DMS153 treated with DMSO at 0.1 percent for 48 hours (cell line): Measurements from ENCODE around the gene PCNX3.
"Not testable (repeated sequence)": the region's sequence is repeated elsewhere in the genome, so short reads cannot be mapped to it uniquely, and the experiment has no call there.

ENCODE experiments used
- DNase-seq: peaks from one replicate; lab custom pipeline; 2025; ENCODE audit not compliant: unreplicated experiment; lab: John Stamatoyannopoulos, UW

The PCNX3 gene

DNA sequence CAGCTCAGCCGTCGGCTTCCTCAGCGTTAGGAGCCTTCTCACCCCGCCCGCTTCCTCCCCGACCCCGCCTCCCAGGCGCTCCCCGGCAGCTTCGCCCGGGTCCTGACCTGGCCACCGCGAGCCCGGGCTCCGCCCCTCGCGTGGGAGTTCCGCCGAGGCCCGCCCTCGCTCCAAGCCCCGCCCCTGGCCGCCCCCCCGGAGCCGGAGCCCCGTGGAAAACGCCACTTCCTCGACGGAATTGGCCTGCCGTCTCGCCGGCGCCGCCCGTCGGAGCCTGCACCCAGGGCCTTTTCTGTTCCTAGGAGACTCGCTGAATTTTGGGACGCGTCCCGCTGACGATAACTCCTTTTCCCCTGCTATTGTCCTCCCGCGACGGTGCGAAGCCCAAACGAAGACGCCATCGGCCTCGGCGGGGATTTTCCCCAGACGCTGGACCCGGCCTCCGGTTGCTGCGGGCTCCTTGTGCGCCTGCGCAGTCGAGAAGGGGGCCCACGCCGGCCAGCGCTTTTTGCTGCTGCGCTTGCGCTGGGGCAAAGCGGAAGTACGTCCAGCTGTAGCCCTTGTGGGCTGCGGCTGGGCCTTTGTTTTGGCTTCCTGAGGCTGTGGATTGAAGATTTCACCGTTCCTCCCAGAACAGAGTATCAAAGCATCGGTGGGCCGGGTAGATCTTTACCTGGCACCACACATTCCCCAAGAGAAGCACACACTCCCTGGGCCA lies 37.1 kb downstream of the PCNX3 start:
- peak; percentile 83 for DNase-seq

DNA sequence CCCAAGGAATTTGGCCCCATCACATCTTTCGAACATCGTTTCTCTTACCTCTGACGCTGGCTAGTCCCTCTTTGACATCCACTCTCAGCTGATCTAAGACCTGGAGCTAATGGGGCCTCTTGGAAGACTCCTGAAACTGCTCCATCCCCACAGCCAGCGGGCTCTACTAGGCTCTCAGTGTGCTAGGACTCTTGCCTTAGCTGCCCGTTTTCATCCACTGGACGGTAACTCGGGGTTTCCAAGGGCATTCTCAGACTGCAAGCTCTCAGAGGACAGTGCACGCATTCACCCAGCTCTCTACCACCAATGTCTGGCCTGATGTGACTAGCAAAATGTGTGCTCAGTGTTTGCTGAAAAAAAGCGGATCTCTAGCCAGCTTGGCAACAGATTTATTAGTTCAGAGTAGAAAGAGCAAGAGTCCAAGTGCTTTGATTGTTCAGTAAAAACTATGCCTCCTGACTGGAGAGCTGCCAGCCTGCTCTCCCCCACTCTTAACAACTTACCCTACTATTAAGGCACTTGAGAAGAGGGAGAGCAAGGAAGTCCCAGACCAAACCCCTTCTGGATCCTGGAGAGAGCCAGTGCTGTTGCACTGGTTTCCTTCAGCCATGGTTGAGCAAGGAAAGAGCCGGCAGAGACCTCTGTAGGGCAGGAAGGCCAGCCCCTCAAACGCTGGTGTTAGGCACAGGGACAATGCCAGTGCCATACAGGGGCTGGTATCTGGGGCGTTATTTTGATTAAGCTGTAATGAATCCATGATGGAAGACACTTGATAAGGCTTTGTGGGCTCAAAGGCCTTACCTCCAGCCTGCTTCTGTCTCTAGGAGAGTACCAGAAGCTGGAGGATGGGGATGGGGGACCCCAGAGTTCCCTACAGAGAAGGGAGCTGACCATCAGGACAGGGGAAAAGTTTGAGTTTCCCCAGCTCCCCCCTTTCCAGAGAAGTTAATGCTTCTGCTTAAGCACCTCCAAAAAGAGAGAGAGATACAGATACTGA lies 38.0 kb downstream of the PCNX3 start:
- DNase-seq = peak; percentile 22

DNA sequence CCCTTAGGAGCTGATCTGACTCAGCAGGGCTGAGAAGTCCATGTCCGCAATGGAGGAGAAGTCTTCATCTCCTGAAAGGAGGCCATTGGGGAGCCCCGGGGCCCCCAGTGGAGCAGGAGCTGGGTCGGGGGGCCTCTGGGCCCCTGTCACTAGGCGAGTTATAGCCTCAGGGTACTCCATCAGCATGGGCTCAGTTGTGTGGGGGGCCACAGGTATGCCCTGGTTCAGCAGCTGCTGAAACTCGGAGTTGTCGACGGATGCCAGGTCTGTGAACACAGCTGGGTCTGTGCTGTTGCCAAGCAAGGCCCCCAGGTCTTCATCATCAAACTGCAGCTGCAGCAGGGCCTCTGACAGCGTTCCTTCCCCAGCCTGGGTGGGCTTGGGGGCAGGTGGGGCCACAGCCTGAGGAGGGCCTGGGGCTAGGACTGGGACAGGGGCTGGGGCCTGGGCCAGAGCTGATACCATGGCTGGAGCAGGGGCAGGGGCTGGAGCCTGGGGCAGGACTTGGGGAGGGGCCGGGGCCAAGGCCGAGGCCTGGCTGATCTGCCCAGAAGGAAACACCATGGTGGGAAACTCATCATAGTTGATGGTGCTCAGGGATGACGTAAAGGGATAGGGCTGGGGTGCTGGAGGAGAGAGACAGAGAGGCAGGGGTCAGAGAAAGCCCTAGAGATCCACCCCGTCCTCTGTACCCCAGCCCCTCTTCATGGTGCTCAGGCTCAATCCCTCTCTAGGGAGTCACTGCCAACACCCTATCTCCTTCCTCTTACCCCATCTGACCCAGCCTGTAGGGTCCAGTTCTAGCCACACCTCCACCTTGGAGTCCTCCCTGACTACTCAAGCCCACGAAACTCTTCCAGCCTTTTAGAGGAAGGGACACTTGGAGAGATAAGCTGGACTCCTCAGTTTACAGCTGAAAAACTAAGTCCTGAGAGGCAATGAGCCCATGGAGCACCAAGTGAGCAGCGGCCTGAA lies 39.1 kb downstream of the PCNX3 start:
- no peak for DNase-seq

DNA sequence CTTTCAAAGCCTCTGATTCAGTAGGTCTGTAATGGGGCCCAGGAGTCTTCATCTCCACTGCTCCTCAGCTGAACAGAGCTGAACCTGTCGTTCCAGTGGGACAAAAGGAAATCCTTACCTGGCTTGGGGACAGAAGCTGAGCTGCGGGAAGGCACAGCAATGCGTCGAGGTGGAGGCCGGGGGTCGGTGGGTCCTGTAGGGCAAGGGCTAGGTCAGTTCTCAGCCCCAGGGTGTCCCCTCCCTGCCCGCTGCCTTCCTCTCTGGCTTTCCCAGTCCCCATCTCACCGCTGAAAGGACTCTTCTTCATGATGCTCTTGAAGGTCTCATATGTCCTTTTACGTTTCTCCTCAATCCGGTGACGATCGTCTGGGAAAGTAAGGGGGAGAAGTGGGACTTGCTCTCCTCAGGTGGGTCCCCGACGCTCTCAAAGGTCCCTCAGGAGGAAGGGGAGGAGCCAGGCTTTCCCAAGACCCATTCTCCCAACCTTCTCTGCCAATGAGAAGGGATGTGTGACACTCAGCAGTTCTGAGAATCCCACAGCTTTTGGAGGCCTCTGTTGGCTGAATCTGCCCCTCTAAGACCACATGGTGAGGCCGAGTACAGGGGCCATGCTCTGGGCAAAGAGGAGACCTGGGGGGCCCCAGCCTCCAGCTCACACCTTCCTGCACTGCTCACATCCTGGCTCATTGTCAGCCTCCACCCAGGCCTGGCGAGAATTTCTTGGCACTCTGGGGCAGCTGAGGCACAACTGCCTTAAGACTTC lies 40.2 kb downstream of the PCNX3 start:
- no peak for DNase-seq

DNA sequence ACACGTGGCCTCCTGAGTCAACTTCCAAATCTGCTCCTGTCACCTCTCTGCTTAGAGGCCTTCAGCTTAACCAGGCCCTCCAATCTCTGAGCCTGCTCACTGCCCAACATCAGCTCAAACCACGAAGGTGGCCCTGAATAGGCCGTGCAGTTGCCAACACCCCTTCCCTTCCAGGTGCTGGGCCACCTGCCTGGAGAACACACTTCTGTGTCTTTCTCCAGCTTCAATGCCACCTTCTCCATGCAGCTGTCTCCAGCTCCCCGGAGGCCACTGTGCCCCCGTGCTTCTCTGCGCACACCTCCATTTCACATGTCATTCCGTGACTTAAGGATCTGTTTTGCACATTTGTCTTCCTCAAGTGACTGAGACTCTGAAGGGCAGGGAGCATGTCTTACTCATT lies 41.9 kb downstream of the PCNX3 start:
- no peak for DNase-seq

DNA sequence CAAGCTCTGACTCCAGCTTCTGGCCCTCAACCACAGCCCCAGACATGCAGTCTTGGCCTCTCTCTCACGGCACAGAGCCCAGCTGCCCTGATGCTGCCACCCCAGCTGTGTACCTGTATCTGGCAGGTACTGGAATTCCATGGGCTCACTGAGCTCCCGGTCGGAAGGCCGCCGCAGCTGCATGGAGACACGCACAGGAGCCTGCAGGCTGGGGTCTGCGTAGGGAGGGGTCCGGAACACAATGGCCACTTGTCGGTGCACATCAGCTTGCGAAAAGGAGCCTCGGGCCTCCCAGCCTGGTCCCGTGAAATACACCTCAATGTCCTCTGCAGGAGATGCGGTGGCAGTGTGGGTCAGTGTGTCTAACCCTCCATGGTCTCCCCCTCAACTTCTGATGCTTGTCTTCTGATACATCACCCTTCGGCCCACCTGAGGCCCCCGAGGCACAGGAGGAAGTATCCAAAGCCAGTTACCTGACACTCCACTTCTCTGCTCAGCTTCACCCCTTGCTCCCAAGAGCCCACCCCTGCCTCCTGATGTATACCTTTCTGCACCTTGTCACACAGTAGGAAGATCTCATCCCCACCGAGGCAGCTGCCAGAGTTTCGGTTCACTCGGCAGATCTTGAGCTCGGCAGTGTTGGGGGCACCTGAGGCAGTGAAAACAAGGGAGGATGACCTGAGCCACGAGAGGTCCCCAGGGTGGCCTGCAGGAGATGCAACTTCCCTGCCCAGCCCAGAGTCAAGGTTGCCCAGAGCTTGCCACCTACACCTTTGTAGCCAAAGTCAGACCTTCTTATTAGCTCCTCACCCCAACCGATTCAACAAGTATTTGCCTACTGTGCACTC lies 42.8 kb downstream of the PCNX3 start:
- DNase-seq = no peak

DNA sequence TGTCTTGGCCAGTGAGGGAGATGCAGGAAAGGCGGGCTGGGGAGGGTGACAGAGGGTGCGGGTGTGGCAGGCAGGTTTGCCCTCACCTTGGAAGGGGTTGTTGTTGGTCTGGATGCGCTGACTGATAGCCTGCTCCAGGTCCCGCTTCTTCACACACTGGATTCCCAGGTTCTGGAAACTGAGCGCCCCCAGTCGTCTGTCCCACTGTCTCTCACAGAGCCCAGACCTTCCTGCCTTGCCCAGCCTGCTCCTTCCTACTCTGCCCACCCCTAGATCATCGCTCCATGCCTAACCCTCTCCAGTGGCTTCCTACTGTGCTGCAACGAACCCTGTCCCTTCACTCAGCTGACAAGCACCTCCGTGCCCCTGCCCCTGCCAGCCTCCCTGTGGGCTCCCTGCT lies 44.5 kb downstream of the PCNX3 start:
- no peak for DNase-seq

DNA sequence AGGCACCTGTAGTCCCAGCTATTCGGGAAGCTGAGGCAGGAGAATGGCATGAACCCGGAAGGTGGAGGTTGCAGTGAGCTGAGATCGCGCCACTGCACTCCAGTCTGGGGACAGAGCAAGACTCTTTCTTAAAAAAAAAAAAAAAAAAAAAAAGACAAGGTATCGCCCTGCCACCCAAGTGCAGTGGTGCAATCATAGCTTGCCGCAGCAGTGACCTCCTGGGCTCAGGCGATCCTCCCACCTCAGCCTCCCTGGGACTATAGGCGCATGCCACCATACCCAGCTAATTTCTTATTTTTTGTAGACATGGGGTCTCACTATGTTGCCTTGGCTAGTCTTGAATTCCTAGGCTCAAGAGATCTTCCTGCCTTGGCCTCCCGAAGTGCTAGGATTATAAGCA lies 45.3 kb downstream of the PCNX3 start:
- DNase-seq = not testable (repeated sequence)

DNA sequence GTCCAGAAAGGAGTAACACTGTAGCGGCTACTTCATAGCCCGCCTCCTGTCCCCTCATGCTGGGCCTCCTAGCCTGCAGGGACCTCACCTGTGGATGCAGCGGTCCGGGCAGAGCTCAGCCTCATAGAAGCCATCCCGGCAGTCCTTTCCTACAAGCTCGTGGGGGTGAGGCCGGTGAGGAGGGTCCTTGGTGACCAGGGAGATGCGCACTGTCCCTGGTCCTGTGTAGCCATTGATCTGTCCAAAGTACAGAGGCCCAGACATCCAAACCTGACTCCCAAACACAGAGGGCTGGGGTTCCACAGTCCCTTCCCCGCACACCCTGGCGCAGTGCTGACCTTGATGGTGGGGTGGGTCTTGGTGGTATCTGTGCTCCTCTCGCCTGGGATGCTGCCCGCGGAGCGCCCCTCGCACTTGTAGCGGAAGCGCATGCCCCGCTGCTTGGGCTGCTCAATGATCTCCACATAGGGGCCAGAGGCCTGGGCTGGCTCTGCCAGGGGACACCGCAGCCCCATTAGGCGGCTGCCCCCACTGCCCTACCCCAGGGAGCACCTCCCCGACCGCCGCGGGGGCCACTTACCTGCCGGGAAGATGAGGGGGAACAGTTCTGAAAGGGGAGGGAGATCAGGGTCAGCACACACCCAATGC lies 46.1 kb downstream of the PCNX3 start:
- no peak for DNase-seq

DNA sequence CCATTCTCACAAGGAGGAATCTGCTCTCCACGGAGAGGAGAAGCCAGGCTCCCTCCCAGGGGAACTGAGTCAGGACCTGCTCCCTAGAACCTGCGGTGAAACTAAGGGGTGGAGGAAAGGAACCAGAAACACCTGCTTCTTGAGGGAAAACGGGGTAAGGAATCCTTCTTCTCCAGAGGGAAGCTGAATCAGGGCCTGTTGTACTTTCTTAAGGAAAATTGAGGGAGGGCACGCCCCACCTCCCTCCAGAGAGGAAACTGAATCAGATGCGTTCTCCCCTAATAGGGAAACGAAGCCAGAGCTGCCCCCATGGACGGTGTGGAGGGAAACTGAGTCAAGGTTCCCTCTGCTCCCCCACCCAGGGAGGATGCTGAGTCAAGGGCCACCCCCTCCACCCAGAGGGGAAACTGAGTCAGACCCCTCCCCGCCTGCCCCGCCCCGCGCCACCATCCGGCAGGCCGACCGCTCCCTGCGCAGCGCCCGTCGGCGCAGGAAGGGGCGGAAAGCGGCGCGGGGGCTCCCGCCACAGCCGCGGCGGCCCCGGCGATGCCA lies 46.7 kb downstream of the PCNX3 start:
- DNase-seq = no peak

DNA sequence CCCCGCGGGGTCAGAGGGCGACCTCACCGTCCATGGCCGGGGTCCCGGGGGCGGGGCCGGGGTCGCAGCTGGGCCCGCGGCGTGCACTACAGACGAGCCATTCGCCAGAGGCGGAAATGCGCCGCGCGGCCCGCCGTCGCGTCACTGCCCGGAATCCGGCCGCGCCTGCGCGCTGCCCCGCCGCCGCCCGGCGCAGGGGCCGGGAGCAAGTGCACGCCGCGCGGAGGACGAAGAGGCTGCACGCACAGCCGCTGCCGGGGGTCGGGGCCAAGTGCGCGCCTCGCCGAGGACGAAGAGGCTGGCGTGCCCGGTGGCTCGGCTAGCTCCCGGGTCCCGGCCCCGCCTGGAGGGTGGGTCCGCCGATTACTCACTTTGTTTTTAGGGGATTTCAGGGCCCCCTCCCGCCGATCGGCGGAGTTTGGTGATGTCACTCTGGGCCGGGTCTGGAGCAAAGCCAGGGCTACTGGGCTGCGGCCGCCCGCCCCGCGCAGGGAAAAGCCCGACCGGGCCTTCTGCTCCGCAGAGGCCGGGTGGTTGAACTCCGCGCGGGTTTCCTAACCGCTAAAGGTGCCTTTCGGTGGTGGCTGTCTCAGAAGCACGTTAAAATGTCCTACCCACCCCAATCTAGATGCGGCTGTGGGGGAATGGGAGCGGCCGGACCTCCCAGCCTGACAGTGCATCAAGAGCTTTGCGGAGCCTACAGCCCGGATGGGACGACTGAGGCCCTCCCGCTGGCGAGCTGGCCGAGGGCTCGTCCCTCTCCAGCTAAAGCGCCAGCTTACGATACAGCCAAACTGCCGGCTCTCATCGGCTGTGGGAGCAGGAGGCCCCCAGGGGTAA lies 47.4 kb downstream of the PCNX3 start, which contains the start of gene RELA:
Gene RELA (minus strand): TSS at position 118 of the 840 bp plus-strand sequence. CDS start 84 bp downstream, at position 34.
- peak; percentile 65 for DNase-seq

DNA sequence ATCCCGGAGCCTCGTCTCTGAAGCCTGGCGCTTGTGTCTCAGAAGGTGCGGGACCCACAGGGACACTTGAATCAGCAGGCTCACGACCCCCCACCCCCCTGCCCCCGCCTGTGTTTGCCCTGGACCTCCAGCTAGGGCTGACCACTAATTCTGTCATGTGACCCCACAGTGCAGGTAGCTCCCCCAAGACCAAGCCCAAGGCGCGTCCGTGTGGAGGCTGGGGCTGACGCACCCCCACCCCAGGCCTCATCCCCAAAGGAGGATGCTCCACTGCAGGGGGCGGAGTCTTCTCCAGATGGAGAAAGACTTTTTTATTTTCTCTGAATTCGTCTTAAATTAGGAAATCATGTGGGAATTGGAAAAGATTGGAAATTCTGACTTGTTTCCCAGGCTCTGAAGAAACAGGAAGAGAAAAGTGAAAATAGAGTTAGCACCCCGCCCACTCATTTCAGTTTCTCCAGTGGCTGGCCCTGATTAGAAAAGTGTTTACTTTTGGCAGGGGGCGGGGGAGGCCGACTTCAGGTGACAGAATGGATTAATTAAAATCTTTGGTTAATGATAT lies 48.1 kb downstream of the PCNX3 start:
- peak; percentile 36 for DNase-seq

DNA sequence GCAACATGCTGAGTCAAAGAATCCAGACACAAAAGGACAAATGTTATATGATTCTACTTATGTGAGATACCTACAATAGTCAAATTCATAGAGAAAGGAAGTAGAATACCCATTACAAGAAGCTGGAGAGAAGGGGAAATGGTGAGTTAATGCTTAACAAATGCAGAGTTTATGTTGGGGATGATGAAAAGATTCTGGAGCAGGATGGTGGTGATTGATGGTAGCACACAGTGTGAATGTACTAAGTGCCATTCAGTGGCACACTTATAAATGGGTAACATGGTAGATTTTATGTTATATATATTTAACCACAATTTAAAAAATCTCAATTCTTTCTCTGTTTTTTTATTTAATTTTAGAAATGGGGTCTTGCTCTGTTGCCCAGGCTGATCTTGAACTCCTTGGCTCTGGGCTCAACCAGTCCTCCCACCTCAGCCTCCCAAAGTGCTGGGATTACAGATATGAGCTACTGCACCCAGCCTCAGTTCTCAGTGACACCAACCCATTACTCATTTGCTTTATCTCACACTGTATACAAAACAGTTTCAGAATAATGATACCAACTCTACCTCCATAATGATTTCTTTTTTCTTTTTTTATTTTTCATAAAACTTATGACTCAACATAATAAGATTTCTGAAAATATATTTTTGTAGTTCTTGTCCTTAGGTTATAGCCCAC lies 56.7 kb downstream of the PCNX3 start:
- DNase-seq = no peak

DNA sequence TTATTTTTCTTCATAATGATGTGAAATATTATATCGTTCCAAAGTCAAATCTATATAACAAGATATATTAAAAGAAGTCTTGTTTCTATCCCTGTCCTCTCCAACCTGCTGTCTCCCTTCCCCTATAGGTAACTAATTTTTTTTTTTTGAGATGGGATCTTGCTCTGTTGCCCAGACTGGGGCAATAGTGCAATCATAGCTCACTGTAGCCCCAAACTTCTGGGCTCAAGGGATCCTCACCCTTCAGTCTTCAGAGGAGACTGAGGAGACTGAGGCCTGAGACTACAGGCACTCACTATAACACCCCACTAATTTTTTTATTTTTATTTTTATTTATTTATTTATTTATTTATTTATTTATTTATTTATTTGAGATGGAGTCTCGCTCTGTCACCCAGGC lies 57.4 kb downstream of the PCNX3 start:
- DNase-seq = no peak

DNA sequence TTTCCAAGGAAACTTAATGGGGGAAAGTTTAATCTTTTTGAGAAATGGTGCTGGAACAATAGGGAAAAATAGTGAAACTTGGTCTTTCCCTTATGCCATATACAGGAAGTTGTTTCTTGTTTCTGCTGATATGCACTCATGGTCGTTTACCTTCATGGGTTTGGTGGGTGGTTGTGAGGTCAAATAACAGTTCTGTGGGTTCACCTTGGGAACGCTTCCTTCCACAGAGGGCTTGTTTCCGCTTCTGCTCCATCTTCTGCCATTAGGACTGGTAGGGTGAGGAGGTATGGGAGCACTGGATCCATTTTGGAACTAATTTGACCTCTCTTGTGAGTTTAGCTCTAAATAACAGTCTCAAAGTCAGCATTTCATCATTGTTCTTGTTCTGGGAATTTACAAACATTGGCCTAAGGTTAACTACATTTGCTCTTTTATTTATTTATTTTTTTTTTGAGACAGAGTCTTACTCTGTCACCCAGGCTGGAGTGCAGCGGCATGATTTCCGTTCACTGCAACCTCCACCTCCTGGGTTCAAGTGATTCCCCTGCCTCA lies 64.7 kb downstream of the PCNX3 start:
- DNase-seq = no peak

DNA sequence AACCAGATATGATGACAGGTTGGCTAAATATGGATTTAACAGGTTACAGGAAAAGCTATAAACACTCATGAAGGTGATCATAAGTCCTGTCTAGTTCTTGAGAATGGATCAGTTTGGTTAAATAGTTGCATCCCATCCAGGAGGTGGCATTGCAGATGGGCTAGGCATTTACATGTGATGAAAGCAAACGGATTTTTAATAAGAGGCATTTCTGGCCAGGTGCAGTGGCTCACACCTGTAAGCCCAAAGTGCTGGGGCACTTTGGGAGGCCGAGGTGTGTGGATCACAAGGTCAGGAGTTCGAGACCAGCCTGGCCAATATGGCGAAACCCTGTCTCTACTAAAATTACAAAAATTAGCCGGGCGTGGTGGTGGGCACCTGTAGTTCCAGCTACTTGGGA lies 67.9 kb downstream of the PCNX3 start:
- DNase-seq = not testable (repeated sequence)
